WTC11 (cell line): ENCODE data around the gene C9orf72. TPM values are rescaled to one million over a fixed set of nuclear protein-coding genes. Genes with fewer than 3 reads are reported as not detected.

ENCODE experiments used
- total RNA-seq: library from RNA; stranded (reverse); gene quantifications from 3 replicates; pipeline ENCODE4 v1.2.3, GENCODE V29; 2021

Gene C9orf72
- total RNA-seq, 1 experiment from 2014 or later = 21.5 TPM

Other genes starting within 250 kb of the C9orf72 start
- not detected in 3 replicates for gene IFNK, start 49.2 kb downstream of the C9orf72 start, total RNA-seq
- gene MOB3B, start 43.7 kb downstream of the C9orf72 start, total RNA-seq = 18.9 to 25.1 TPM (median 20.9 TPM) in 3 replicates